Body of pancreas (tissue), 4 donors: ENCODE data around the gene RNF224. TPM values are rescaled to one million over a fixed set of nuclear protein-coding genes. Genes with fewer than 3 reads are reported as not detected.
A peak's percentile ranks its signal among the peaks of the same experiment; 100 is the strongest.

Experiments used
- ATAC-seq: fragments of 150-250 bp; one replicate; pipeline ENCODE4 v1.9.1; 2016
- DNase-seq, 4 donors: peaks; one replicate each; pipeline ENCODE4 v3.0.0-alpha.2; 2019
- H3K27ac ChIP-seq, 4 donors: fragments of 200-600 bp; sonication (generic); 1 replicate in 3 of 4; 2 replicates in 1 of 4; pipeline versions ENCODE4 v1.5.1 to v1.6.1; 2016 to 2019; ENCODE audit warnings: mild to moderate bottlenecking in 1 of 4, mixed read lengths in 1 of 4, moderate library complexity in 1 of 4
- H3K27me3 ChIP-seq, 2 donors: fragments of 200-600 bp; sonication (generic); one replicate each; pipeline ENCODE4 v1.6.0; 2016; ENCODE audit warnings: mild to moderate bottlenecking in 1 of 2
- H3K36me3 ChIP-seq, 2 donors: fragments of 200-600 bp; sonication (generic); replicated peaks in 1 of 2; 2 replicates each; pipeline ENCODE4 v1.5.1; 2016; ENCODE audit warnings: low read depth in 2 of 2; ENCODE audit not compliant: insufficient read depth in 1 of 2
- H3K4me1 ChIP-seq: fragments of 200-600 bp; sonication (generic); one replicate; pipeline ENCODE4 v1.6.0; 2016
- H3K4me3 ChIP-seq, 2 donors: fragments of 200-600 bp; sonication (generic); 1 replicate in 1 of 2; 2 replicates in 1 of 2; pipeline ENCODE4 v1.5.1; 2016 to 2019
- H3K9me3 ChIP-seq, 3 donors: fragments of 200-600 bp; sonication (generic); 1 replicate in 2 of 3; 2 replicates in 1 of 3; pipeline ENCODE4 v1.5.1; 2016
- POLR2A ChIP-seq, 3 donors: fragments of 450-650 bp; IDR thresholded peaks; one replicate each; pipeline ENCODE4 v1.6.1; 2016; ENCODE audit warnings: antibody characterized with exemption in 3 of 3, mild to moderate bottlenecking in 2 of 3
- WGBS, 2 donors: methylation state at CpG; one replicate each; pipeline ENCODE4 v1.1.5; 2017; 5-methylcytosine and 5-hydroxymethylcytosine counted together
- intact Hi-C: fragments of 100-400 bp; cut with DNase I; formaldehyde crosslinking; loops from one replicate; pipeline ENCODE4 v1.15.1; 2023
- total RNA-seq, 2 donors: library from RNA; depleted of rRNA; stranded (reverse); fragments of >200 nt; gene quantifications; one replicate each; pipeline ENCODE4 v1.1.0, GENCODE V29; 2016
- TF ChIP-seq, protein P1 (sequence below), 7 experiments: fragments of 450-650 bp in 4 of 7; fragments of 200-600 bp in 3 of 7; sonication (generic) in 3 of 7; IDR thresholded peaks; one replicate each; pipeline ENCODE4 v1.5.1; 2016 to 2019; ENCODE audit warnings: antibody characterized with exemption in 7 of 7

Gene RNF224
- total RNA-seq, 2 donors from 2014 or later = 0.26 TPM; not detected in 1

DNA sequence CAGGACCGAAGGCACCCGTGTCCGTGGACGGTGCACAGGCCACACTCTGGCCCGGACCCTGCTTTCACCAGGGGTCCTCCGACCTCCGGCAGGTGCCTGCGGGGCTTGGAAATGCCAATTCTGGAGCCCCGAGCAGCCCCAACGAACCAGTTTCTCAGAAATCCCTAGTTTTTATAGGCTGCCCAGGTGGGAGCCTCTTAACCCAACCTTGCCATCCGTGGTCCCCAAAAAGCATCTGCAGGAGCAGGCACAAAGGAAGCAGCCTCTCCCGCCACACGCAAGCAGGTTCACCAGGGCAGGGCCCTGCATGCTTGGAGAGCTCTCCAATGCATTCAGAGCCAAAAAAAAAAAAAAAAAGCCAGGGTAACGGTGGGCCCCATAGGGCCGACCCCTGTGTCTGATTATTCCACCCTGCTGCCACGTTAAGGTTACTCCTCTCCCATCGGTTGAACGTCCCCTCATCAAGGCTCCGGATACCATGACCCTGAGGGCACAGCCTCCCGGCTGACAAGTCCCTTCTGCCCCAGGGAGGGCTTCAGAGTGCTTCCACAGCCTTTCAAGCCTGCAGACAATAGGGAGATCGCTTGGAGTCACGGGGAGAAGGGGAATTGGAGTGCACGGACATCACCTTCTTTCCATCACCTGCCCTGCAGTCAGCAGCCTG lies 26.0 kb upstream of the RNF224 start:
- no peak for ATAC-seq
- H3K27me3 ChIP-seq = no peaks in the 10 kb centered on the region
- peaks cover 80% of the 10 kb centered on the region for H3K4me1 ChIP-seq
- intact Hi-C loops = no loop called here
- 12 to 26% methylated on average over 10 to 23 of the region's 23 CpGs for WGBS, 2 donors
- no peaks in the 10 kb centered on the region for H3K9me3 ChIP-seq
- no peaks in the 10 kb centered on the region for H3K36me3 ChIP-seq
- peak overlapping the region; percentile 70 to 89 (median 81) for H3K27ac ChIP-seq
- TF ChIP-seq, protein P1, sequence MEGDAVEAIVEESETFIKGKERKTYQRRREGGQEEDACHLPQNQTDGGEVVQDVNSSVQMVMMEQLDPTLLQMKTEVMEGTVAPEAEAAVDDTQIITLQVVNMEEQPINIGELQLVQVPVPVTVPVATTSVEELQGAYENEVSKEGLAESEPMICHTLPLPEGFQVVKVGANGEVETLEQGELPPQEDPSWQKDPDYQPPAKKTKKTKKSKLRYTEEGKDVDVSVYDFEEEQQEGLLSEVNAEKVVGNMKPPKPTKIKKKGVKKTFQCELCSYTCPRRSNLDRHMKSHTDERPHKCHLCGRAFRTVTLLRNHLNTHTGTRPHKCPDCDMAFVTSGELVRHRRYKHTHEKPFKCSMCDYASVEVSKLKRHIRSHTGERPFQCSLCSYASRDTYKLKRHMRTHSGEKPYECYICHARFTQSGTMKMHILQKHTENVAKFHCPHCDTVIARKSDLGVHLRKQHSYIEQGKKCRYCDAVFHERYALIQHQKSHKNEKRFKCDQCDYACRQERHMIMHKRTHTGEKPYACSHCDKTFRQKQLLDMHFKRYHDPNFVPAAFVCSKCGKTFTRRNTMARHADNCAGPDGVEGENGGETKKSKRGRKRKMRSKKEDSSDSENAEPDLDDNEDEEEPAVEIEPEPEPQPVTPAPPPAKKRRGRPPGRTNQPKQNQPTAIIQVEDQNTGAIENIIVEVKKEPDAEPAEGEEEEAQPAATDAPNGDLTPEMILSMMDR (IDR thresholded peaks at IDR 0.05) = no peak
- no peak for TF ChIP-seq POLR2A (IDR thresholded peaks at IDR 0.05)
- DNase-seq = no peak
- peak overlapping the region in 1 of 2 donors; percentile 18 for H3K4me3 ChIP-seq

DNA sequence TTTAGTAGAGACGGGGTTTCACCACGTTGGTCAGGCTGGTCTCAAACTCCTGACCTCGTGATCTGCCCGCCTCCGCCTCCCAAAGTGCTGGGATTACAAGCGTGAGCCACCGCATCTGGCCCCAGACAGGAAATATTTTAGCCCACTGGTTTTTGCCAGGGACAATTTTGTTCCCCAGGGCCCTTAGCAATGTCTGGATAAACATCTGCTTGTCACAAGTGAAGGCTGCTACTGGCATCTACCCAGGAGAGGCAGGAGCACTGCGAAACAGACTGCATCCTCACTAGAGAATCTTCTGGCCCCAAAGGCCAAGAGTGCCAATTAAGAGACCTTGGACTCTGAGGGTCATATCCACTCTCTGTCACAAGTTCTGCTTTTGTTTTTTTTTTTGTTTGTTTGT lies 24.3 kb upstream of the RNF224 start:
- Histone ChIP-seq H3K4me3 (no peak overlapping the region), H3K9me3 (no peaks in the 10 kb centered on the region), H3K27ac (no peak overlapping the region), H3K36me3 (no peaks in the 10 kb centered on the region), H3K27me3 (no peaks in the 10 kb centered on the region), H3K4me1 (peaks cover 70% of the 10 kb centered on the region)
- TF ChIP-seq, protein P1 (IDR thresholded peaks at IDR 0.05) = no peak
- TF ChIP-seq POLR2A (IDR thresholded peaks at IDR 0.05) = no peak
- ATAC-seq (no peak), DNase-seq (no peak)
- intact Hi-C loops = no loop called here
- 75 to 78% methylated on average over 8 of the region's 8 CpGs for WGBS, 2 donors

DNA sequence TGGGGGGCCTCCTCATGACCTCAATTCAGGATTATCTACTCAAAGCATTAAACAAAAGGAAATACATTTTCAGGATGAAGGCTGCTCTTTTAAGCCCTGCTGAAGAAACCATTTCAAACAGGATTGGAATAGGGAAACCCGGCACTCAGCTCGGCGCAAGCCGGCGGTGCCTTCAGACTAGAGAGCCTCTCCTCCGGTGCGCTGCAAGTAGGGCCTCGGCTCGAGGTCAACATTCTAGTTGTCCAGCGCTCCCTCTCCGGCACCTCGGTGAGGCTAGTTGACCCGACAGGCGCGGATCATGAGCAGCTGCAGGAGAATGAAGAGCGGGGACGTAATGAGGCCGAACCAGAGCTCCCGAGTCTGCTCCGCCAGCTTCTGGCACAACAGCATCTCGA lies 22.6 kb upstream of the RNF224 start:
- Histone ChIP-seq H3K4me1 (peaks cover 53% of the 10 kb centered on the region), H3K27ac (peak overlapping the region; percentile 73 to 90 (median 82)), H3K36me3 (no peaks in the 10 kb centered on the region), H3K4me3 (peak overlapping the region; percentile 83 to 97), H3K9me3 (no peaks in the 10 kb centered on the region), H3K27me3 (no peaks in the 10 kb centered on the region)
- no peak for TF ChIP-seq POLR2A (IDR thresholded peaks at IDR 0.05)
- ATAC-seq (no peak), DNase-seq (no peak)
- intact Hi-C loops = no loop called here
- WGBS, 2 donors = 8 to 23% methylated on average over 9 to 21 of the region's 21 CpGs

DNA sequence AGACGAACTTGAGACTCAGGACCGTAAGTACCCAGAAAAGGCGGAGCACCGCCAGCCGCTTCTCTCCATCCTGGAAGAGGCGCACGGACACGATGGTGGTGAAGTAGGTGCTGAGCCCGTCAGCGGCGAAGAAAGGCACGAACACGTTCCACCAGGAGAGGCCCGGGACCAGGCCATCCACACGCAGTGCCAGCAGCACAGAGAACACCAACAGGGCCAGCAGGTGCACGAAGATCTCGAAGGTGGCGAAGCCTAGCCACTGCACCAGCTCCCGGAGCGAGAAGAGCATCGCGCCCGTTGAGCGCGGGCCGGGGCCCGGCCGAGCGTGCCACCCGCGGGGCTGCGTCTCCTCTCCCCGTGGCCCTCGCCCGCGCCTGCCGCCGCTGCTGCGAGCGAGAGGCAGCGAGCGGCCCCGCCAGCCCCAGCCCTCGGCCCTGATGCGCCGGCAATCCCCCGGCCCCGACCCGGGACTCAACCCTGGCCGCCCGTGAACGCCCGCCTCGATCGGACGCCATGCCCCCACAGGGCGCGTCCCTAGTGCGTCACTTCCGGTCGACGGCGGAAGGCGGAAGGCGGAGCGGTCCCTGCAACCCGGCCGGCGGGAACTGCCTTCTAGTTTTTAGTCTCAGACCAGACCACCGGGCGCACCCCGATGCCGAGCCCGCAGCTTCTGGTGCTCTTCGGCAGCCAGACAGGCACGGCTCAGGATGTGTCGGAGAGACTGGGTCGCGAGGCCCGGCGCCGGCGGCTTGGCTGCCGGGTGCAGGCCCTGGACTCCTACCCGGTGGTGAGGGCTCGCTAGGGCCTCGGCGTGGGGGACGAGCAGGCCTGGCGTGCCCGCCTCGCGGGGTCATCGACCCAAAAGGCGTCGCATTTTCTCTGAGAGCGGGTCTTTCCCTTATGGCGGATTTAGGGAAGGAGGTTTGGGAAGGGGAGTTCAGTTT lies 21.9 kb upstream of the RNF224 start, which contains the start of the genes NDOR1 and TMEM203:
Gene NDOR1 (plus strand): TSS at position 575 of the 944 bp plus-strand sequence. CDS start 78 bp downstream, at position 653.
Gene TMEM203 (minus strand): TSS at position 523 of the 944 bp plus-strand sequence. CDS start 234 bp downstream, at position 289.
- no peaks in the 10 kb centered on the region for H3K9me3 ChIP-seq
- WGBS, 2 donors = 0% methylated on average over 1 to 74 of the region's 98 CpGs
- H3K27ac ChIP-seq = peak within 1 kb of the TSS; percentile 73 to 90 (median 82)
- peak; percentile 51 for ATAC-seq
- peak within 1 kb of the TSS; percentile 83 to 97 for H3K4me3 ChIP-seq
- H3K27me3 ChIP-seq = no peaks in the 10 kb centered on the region
- no peaks in the 10 kb centered on the region for H3K36me3 ChIP-seq
- H3K4me1 ChIP-seq = peaks cover 53% of the 10 kb centered on the region
- intact Hi-C loops = no loop called here
- peak; percentile 87 to 92 (median 90) for DNase-seq
- TF ChIP-seq, protein P1 (IDR thresholded peaks at IDR 0.05) = no peak
- TF ChIP-seq POLR2A (IDR thresholded peaks at IDR 0.05) = peak; percentile 53 to 77 (median 66)

DNA sequence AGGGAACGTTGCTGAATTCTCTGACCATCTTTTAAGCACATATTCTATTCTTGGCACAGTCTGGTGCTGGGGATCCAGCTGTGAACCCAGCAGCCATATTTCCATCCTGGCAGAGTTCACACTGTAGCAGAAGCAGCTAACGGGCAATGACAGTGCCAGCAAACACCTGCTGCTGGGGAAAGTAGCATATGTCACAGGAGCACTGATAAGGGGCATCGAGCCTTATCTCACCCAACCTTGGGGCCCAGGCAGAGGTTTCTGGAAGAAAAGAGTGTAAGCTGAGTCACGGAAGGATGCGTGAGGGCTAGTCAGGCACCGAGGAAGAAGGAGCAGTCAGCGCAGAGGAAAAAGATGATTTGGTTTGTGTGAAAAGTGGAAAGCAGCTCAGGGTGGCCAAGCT lies 20.7 kb upstream of the RNF224 start:
- WGBS, 2 donors = 34 to 43% methylated on average over 7 of the region's 7 CpGs
- intact Hi-C loops = no loop called here
- Histone ChIP-seq H3K27ac (no peak overlapping the region), H3K36me3 (no peaks in the 10 kb centered on the region), H3K4me1 (peaks cover 46% of the 10 kb centered on the region), H3K4me3 (no peak overlapping the region), H3K27me3 (no peaks in the 10 kb centered on the region), H3K9me3 (no peaks in the 10 kb centered on the region)
- TF ChIP-seq, protein P1 (IDR thresholded peaks at IDR 0.05) = no peak
- no peak for TF ChIP-seq POLR2A (IDR thresholded peaks at IDR 0.05)
- DNase-seq = no peak
- ATAC-seq = no peak
